Right kidney (tissue), 1 donor: ENCODE measurements around the gene TAX1BP1.
"Not testable (repeated sequence)": the region's sequence is repeated elsewhere in the genome, so short reads cannot be mapped to it uniquely, and the experiment has no call there.

Experiments used
- DNase-seq: peaks from one replicate; pipeline ENCODE4 v3.0.0-alpha.2; 2016

Gene TAX1BP1

GRCh38 chr7:27737178-27737577 lies 2.8 kb upstream of the TAX1BP1 start:
- no peak for DNase-seq

DNA sequence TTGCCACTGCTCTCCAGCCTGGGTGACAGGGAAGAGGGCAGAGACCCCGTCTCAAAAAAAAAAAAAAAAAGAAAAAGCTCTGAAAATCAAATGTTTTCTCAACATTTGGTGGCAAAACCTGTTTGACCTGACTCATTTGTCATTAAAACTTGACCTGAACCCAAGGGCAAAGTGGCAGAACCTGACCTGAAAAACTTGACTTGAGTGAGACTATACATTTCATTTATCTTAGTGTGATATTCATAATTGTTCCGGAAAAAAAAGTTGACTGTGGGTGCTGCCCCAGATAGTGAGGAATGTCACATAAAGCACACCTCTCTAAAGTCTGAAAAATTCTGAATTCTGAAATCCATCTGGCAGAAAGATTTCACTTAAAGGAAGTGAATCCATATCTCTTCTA lies 2.3 kb upstream of the TAX1BP1 start:
- DNase-seq = no peak

GRCh38 chr7:27739301-27739908 lies 557 bp upstream of the TAX1BP1 start:
- DNase-seq = no peak

DNA sequence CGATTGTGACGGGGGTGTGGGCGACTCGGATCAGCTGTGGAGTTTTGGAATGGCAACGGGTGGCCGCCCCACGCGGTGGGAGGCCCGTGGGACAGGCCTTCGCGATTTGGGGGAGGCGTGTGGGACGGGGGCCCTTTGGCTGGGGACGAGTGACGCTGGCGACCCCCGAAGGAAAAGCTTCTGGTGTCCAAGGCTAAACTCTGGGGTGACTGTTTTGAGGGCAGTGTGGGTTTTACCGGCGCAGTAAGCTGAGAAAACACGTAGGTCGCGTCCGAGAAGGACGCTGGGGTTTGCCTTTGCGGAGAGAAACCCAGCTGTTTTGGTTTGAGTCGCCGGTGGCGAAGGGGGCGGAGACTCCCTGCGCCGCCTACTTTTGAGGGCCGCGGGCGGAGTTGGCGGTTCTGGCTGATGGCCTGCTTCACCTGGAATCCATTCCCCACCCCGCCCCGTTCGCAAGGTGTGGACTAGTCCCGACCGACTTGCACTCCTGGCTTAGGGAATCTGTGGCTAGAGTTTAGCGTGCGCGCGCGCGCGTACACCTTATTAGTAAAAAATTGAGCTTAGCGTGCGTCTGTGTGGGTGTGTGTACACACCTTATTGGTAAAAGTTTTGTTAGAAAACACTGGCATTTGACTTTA lies 606 bp downstream of the TAX1BP1 start:
- no peak for DNase-seq

- not testable (repeated sequence) for DNase-seq
Measured at GRCh38 chr7:27742091-27742710, 2.2 kb downstream of the TAX1BP1 start.

- no peak for DNase-seq
Measured at GRCh38 chr7:27745064-27745583, 5.2 kb downstream of the TAX1BP1 start.

GRCh38 chr7:27746486-27746885 lies 6.5 kb downstream of the TAX1BP1 start:
- no peak for DNase-seq

DNA sequence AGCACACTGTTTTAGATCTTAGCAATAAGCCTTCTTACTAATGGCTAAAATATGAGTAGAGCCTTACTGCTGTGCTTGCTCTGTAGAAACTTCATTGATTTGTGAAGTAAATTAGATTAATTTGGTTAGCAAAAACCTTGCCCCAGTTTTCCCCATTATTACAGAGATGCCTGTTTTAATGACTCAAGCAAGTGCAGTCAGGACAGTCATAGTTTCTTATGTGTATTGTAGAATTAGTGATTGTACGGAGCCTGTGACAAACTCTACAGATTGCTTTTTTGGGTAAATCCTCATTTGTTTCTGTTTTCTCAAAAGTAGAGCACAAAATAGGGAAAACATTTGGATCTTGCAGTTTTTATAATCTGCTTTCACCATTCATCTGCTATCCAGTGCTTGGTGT lies 7.0 kb downstream of the TAX1BP1 start:
- DNase-seq = no peak

DNA sequence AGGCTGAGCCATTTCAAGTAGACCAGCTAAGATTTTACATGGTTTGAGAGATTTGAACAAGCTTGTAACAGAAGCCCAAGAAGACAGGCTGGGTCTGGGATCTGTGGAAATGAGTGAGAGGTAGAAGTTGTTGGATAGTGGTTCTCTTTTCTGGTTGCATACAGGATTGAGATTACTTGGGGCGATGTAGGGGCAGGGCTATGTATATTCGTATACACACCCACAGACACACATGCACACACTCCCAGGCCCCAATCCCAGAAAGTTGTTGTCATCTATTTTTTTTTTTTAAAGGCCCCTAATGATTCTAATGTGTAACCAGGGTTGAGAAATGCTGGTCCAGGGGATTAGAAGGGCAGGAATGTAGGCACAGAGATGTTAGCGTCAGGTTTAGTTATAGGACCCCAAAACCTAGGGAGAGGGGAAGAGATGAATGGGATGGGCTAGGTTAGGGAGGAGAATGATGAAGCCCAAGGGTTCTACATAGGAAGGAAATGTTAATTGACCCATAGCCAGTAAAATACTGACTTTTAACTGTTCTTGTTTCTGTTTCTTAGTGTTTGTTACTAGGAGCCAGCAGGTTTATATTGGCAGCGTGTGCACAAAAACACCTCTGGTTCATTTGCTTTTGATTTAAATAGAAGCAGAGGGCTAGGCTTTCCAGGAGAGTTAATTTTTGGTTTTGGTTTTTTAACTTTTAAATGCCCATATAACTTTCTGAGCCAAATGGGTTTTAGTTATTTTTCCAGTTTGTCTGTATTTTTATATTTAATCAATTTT lies 7.8 kb downstream of the TAX1BP1 start:
- DNase-seq = no peak

DNA sequence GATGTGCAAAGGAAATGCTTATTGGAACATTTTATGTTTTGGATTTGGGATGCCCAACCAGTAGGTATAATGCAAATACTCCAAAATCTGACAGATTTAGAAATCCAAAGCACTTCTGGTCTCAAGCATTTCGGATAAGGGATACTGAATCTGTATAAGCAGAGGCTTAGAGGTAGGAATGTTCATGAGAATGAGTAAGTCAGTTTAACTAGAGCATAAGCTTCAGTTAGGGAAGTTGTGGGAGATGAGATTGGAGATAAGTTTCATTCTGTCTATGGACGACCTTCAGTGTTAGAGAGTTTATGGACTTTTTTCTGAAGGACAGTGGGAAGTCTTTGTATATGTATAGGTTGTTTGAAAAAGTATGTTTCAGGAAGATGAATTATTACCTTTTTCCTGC lies 10.4 kb downstream of the TAX1BP1 start:
- no peak for DNase-seq

GRCh38 chr7:27751888-27752660 lies 12.1 kb downstream of the TAX1BP1 start:
- DNase-seq = no peak

DNA sequence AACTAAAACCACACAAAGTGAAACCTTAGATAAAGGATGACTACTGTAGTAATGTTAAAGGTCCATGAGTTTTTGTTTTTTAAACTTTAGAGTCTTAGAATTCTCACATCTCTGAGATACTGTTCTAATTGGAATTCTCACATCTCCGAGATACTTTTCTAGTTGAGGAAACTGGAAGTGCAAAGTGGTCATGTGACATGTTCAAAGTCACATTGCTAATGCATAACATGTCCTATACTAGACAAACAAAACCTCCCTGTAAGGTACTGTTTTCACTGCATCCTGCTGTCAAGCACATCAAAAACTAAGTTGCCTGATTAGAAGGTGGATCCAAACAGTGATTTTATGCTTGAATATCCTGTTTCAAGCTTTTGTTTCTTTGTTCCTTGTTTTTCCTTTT lies 13.9 kb downstream of the TAX1BP1 start:
- DNase-seq = no peak

DNA sequence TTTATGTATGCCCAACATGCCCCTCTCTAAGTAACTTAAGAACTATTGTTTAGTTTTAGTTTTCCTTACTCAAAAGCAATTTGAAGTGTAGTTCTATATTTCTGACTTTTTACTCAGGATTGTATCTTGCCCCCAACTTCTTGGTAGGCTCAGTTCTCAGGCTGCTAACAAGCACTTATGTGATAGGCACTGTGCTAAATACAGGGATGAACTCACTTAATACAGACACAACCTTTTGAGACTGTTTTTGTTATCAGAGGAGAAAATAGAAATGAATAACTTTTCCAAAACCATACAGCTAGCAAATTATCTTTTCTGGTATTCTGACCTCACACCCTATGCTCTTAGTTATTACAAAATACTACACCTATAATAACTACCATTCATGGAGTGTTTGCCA lies 16.3 kb downstream of the TAX1BP1 start:
- DNase-seq = no peak

- no peak for DNase-seq
Measured at GRCh38 chr7:27759491-27759890, 19.5 kb downstream of the TAX1BP1 start.

DNA sequence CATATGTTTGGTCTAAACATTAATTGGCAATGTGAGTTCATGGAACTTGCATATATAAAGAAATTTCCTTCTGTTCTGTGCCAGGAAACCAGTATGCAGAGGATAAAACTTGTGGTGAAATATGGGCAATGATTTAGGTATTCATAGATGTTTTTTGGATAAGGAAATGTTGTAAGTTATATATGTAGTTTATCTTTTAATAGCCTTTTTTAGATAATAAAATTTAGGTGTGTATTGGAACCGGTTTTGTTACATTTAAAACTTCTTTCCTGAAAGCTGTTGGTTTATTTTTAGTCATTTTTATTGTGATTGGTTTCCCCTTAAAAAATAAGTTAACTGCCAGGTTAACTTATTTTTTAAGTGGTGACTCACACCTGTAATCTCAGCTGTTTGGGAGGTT lies 22.1 kb downstream of the TAX1BP1 start:
- DNase-seq = no peak

- DNase-seq = no peak
Measured at GRCh38 chr7:27763983-27764508, 24.1 kb downstream of the TAX1BP1 start.

DNA sequence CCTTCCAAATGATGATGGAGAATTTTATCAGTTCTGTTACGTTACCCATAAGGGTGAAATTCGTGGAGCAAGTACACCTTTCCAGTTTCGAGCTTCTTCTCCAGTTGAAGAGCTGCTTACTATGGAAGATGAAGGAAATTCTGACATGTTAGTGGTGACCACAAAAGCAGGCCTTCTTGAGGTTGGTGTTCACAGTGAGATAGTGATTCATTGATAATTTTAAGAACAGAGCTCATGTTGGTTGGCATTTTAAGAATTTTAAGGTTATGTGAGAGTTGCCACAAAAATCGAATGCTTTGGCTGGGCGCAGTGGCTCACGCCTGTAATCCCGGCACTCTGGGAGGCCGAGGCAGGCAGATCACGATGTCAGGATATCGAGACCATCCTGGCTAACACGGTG lies 25.9 kb downstream of the TAX1BP1 start:
- no peak for DNase-seq

DNA sequence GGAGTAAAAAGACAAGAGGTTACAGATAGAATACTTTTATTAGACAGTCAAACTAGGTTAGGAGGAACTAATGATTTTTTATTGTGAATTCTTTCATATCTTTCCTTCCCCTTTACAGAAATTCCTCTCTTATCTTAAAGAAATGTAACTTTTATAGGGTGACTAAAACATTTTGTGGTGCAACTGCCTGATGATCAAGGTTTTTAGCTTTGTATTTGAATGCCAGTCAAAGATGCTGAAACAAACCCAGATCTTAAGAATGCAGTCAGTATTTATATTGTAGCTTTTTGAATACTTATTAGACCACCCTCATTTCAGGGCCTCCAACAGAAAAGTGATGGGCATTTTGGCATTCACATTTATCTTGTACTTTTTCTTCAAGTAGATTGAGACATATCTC lies 27.4 kb downstream of the TAX1BP1 start:
- no peak for DNase-seq

DNA sequence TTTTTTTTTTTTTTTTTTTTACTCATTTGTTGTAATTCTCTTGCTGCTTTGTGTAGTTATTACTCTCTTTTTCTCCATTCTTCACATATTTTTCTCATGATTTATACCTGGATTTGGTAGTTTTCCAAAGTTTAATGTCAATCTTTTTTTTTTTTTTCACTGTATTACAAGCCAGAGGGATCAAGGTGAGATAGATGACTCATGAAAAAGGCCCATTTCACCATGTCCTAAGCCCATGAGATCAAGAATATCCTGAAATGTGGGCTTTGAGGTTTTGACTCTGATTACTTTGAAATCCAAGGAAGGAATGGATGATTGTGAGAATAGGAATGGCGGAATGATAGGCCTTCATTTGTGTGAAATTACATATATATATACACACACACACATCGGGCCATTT lies 31.1 kb downstream of the TAX1BP1 start:
- DNase-seq = no peak

DNA sequence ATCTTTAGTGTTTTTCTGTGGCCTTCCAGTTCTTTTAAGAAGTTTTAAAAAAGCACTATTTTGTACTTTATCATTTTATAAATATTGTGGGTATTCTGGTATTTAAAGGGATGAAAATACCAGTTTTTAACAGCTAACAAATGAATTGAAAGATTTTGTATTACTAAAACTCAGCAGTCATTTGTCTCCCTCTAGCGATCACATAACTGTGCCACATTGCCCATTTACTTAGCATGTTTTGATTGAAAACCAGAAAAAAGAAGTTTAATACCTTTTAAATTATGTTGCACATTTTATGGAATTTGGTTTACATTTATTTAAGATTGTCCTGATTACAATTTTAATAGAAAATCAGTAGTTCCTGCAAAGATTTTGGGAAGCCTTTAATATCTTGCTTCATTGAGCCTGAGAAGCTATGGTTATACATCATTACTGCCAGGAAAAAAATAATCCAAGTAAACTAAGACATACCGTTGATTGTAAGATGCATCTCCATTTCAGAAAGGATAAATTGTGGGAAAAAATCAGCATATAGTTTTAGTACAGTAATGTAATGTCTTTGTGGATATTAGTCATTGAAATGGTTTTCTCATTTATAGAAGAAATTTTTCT lies 34.9 kb downstream of the TAX1BP1 start:
- DNase-seq = no peak

DNA sequence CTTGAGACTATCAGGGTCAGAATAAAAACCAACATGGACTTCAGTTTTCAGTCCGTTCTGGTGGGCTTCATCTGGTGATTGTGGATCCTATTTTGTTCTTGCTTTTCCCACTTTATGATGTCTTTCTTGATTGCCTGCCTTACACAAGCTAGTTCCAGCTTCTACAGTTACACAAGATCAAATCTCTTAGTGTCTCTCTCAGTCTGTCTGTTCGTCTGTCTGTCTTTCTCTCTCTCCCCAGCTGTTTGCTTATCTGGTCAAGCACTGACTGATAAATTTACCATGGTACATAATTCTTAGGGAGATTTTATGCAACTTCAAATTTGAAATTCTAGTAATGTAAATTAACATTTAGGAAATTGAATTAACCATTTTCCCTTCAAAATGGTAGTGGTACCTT lies 35.8 kb downstream of the TAX1BP1 start:
- DNase-seq = no peak

DNA sequence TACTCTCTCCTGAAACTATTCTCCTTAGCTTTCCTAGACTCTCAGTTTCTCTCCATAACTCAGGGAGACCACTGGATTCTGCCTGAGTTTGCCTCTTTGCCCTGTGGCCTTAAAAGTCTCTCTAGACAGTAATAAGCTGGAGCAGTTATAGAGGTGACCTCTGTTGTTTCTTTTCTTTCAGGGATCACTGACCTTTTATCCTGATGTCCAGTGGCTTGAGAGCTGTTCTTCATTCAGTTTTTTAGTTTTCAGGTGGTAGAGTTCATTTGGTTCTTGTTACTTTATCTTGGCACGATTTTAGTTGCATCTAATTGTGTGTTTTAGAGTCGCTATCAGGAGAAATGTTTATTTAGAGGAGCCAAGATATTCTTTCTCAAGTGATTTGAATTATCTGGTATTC lies 37.7 kb downstream of the TAX1BP1 start:
- no peak for DNase-seq
